ENCODE results near the gene GPR33.
"Not testable (repeated sequence)": the region's sequence is repeated elsewhere in the genome, so short reads cannot be mapped to it uniquely, and the experiment has no call there.

Gene GPR33

DNA sequence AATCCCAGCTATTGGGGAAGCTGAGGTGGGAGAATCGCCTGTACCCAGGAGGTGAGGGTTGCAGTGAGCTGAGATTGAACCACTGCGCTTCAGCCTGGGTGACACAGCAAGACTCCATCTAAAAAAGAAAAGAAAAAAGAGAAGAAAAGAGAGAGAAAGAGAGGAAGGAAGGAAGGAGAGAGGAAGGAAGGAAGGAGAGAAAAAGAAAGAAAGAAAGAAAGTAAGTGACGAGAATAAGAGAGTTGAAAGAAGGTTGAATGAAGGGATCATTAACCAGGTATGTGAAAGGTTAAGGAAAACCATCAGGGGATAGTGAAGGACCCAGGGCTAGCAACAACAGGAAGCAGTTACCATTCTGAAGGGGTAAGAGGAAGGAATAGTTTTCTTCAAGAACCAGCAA is 26.3 kb downstream of the GPR33 start:
- no peak for DNase-seq (ENCODE audit: low read depth in 1 of 2, low spot score in 1 of 2)

DNA sequence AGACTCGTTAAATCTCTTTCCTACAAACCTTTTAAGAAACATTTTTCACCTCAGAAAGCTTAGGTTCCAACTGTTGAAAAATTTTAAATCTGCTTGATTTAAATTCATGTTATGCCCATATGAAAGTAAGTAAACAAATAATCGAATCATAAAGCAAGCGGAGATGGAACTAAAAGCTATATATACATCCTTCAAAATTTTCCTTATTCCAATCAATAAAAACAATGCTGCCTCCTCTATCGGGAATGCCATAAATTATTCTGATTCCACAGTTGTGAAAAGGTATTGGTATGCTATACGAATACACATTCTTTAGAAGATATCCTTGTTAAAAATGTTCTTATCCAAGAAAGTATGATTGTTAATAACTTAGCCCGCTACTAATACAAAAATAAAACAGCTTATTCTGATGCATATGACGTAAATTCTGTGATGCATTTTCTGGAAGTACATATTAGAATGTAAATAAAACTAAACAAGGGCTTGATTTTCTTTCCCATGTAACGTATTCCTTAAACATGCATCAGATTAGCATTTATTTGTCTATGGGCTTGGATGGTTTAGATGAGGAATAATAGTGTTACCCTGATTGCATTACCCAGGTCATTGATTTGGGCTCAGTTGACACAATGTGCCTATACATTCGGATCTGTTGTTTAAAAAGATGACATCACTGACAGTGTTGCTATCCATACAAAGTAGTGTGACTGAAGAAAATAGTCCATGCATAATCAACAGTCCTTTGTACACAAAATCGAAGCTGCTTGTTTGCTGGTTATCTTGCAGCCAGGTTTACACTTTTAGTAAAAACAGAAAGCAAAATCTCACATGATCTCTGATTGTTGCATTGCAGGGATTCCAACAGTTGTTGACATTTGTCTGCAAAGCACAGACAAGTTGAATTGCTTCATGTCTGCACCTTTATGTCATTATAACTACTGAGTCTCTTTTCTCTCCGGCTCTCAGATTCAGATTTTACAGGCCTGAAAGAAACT is 29.9 kb downstream of the GPR33 start:
- no peak for DNase-seq (ENCODE audit: low read depth in 1 of 2, low spot score in 1 of 2)

DNA sequence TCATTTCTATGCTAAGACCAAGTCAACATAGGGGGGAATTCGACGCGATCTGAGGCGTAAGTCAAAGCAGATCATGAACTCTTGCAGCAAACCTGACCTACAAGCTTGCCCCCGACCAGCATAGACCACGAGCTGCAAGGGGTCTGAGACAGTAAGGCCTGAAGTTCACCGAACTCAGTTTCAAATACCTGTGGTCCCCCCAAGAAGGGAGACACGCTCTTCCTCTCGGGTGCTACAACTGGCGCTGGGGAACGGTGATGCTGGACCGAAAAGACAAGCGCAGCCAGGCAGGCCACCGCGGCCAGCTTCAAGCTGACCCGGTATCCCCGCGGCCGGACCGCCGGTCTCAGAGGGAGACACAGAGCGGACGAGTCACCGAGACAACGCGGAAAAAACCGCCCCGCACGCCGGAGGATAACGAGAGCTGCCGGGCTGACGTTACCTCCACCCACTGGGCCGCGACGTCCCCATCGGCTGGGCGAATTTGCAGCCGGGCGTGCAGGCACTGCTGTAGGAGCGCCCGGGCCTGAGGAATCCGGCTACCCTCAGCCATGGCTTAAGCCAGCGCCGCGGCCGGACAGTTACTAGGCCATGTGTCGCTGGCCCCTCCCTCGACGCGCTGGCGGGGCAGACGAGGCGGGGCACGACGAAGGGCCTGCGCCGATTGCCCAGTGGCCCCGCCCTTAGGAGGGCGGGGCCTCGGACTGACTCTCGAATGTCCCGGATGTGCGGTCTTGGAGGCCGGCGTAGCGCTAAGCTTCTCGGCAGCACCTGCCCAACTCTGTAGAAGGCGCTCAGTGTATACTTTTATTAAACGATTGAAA is 30.8 kb downstream of the GPR33 start, which contains the start of gene DTD2:
DTD2 (minus strand) TSS at position 666 of the 824 bp plus-strand sequence; CDS start at position 553, 113 bp downstream.
- DNase-seq (ENCODE audit: low read depth in 1 of 2, low spot score in 1 of 2) = peak; percentile 82 to 90

- no peak for DNase-seq (ENCODE audit: low read depth in 1 of 2, low spot score in 1 of 2)
Observed at GRCh38 chr14:31449971-31450610, 37.7 kb downstream of the GPR33 start.

DNA sequence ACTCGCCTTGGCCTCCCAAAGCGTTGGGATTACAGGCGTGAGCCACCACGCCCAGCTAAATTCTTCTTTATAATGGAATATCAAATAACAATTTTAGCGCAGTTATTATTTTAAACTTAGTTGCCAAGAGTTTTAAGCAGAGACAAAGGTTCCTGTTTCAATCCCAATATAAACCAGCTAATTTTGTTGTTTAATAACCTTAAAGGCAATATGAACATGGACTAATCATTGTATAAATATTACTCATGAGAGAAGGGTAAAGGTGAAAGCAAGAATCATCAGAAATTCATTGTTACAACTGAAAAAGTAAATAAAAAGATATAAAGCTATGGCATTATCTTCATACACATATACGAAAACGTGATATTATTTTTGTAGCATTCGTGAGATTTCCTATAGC is 38.7 kb downstream of the GPR33 start:
- DNase-seq (ENCODE audit: low read depth in 1 of 2, low spot score in 1 of 2) = no peak

DNA sequence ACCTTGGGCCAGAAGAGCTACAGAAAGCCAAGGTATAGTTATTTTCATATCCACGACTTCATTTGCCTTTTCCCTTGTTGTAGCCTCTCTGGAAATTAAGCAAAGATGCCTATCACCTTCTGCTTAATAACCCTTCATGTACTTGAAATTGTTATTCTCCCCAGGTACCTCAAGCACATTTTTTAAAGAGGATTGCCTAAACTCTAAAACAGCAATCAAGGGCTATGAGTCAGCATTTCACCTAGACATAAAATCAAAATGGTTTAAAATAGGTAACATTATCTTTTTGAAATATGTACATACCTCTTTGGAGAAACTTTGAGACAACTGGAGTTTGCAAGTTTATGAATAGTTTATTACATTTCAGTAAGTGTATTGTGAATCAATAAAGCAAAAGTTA is 42.1 kb downstream of the GPR33 start:
- DNase-seq (ENCODE audit: low read depth in 1 of 2, low spot score in 1 of 2) = no peak

DNA sequence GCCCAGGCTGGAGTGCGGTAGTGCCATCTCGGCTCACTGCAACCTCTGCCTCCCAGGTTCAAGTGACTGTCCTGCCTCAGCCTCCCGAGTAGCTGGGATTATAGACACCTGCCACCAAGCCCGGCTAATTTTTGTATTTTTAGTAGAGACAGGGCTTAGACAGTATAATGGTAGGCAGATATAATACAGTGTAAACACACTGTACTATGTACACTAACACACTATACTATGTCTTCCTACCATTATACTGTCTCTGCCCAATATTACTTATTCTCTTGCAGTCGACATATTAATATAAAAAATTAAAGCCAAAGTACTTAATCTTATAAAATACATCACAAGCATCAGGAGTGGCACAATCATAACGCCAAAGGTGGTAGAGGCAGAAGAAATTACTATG is 45.6 kb downstream of the GPR33 start:
- DNase-seq (ENCODE audit: low read depth in 1 of 2, low spot score in 1 of 2) = no peak

DNA sequence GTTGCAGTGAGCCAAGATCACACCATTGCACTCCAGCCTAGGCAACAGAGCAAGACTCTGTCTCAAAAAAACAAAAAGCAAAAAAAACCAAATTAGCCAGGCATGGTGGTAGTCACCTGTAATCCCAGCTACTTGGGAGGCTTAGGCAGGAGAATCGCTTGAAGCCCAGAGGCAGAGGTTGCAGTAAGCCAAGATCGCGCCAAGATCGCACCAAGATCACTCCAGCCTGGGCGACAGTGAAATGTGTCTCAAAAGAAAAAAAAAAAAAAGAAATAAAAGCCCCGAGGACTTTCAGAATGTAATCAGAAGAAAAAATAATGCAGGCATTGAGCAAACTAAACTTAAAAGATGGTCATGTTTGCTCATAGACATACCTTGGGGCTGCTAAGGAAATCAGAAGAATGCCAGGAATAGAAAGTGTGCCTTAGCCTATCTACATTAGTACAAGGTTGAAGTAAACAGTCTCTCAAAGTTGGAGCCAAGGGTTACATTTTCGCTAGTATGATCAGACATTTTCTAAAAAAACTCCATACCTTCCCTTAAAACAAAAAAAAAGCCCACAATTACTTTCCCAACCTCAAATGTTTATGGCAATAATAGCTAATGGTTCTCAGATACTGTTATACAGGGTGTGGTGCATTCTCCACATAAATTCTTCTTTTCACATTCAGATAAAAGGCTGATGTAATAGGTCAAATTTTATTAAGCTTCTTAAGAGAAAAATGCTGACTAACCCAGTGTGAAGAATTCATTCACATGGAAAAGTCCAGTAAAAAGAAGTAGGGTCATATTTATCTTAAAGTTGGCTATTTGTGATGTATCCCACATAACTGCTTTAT is 46.3 kb downstream of the GPR33 start:
- DNase-seq (ENCODE audit: low read depth in 1 of 2, low spot score in 1 of 2) = no peak

DNA sequence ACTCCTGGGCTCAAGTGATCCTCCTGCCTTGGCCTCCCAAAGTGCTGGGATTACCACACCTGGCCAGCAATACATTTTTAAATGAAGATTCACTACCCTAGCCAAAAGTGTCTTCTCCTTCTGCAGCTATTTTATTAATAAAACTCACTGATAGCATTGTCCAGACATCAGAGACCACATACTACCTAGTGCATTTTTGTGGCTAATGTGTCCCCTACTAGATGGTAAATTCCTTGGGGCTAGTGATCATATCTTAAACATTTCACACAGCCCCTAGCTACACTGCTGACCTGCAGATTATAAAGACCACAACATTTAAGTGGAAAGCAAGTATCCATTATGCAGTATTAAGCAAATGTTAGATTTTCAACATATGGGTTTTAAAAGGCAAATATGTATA is 47.6 kb downstream of the GPR33 start:
- DNase-seq (ENCODE audit: low read depth in 1 of 2, low spot score in 1 of 2) = no peak

- no peak for DNase-seq (ENCODE audit: low read depth in 1 of 2, low spot score in 1 of 2)
Observed at GRCh38 chr14:31439561-31439960, 48.3 kb downstream of the GPR33 start.

GRCh38 chr14:31437045-31437691 is 50.7 kb downstream of the GPR33 start:
- DNase-seq (ENCODE audit: low read depth in 1 of 2, low spot score in 1 of 2) = not testable (repeated sequence)

GRCh38 chr14:31435276-31435675 is 52.6 kb downstream of the GPR33 start:
- DNase-seq (ENCODE audit: low read depth in 1 of 2, low spot score in 1 of 2) = no peak
